OCI-M2 (cell line): ENCODE data around the gene CDC42BPA.
"Not testable (repeated sequence)": the region's sequence is repeated elsewhere in the genome, so short reads cannot be mapped to it uniquely, and the experiment has no call there.

Experiments used
- DNase-seq: peaks from one replicate; lab custom pipeline; 2025; ENCODE audit not compliant: unreplicated experiment; lab: John Stamatoyannopoulos, UW

Gene CDC42BPA

DNA sequence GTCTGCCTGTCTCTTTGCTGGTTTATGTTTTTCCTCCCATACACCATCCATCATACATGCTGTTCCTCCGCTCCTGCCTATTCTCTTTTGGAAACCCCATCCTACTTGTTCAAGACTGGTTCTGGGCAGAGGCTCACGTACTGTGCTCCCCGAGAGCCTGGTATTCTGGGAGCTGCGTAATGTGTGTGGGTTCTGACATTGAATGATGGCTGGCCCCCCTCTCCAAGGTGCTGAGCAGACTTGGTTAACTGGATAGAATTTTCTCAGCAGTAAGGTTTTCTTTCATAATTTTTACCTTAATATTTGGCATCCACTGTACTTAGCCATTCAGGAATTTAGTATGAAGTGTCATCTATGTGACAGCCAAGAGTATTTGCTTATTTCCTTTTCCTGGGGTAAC lies 351.6 kb downstream of the CDC42BPA start:
- no peak for DNase-seq

DNA sequence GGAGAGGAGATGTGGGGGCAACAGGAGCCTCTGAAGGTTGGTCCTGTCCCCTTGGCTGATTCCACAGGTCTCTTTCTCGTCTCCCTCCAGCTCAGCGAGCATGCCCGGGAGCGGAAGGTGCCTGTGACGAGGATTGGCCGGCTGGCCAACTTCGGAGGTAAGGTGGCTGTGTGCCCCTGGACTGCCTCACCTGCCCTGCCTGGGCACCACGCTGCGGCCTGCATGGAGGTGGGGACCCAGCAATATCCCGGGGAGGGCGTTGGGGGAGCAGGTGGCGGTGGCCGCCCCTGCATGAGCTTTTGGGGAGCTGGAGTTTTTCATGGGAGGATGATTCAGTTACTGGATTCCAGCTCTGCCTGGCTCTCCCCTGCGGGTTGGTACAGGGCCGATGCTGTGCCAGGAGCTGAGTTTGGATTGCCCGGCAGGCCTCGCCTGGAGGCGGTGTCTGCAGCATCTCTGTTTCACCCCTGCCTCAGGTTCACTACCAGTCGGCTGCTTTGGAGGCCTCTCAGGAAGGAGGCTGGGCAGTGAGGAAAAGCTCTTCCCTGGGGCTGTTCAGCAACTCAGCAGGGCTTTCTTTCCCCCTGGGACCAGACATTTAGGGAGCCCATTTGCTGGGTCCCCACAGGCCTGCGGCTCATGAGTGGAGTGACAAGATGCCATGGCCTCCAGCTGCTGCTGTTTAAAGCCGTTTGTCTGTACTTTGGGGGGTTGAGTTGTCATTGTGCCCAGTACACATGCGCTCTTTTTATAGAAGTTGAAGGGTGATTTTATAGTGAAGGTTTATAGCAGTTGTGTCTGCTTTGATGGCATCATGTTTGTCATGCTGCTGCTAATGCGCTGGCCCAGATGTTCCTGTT lies 352.5 kb downstream of the CDC42BPA start:
- DNase-seq, result no peak

DNA sequence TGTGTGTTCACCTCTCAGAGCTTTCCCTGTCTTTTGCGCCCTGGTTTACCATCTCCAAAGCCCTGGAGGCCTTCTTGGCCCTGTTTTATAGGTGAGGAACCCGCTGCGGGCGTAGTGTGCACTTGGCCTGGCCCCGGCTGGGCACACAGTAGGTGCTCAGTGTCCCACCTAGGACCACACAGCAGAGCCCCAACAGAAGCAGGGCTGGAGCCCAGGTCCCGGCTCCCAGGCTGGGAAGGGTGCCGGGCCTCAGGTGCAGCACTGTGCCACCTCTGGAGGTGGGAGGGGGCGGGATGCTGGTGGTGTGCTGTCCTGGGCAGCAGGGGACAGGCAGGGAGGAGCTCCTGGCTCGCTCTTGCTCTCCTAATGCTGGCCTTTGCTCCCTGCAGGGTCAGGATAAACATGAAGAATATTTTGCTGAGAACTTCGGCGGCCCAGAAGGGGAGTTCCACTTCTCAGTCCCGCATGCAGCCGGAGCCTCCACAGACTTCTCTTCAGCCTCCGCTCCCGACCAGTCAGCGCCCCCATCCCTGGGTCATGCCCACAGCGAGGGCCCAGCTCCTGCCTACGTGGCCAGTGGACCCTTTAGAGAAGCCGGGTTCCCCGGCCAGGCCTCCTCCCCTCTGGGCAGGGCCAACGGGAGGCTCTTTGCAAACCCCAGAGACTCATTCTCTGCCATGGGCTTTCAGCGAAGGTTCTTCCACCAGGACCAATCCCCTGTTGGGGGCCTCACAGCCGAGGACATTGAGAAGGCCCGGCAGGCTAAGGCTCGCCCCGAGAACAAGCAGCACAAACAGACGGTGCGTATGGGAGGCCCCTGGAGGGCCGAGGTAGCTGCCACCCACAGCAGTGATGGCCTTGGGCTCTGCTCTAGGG lies 353.4 kb downstream of the CDC42BPA start:
- DNase-seq, result no peak

DNA sequence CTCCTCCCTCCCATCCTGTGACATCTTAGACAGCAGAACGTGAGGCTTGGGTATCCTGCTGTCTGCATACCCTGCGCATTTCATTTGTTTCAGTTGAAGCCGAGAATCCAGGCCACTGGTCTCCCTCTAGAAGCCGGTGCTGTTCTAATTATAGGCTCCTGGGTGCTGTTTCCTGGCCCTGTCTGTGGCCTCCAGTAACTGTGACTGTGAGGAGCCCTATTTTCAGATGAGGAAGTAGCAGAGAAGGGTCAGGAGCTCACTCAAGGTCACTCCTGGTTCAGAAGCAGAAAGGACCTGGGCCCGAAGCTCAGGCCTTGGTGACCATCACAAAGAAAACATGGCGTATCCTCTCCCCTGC lies 354.2 kb downstream of the CDC42BPA start:
- DNase-seq, result no peak

DNA sequence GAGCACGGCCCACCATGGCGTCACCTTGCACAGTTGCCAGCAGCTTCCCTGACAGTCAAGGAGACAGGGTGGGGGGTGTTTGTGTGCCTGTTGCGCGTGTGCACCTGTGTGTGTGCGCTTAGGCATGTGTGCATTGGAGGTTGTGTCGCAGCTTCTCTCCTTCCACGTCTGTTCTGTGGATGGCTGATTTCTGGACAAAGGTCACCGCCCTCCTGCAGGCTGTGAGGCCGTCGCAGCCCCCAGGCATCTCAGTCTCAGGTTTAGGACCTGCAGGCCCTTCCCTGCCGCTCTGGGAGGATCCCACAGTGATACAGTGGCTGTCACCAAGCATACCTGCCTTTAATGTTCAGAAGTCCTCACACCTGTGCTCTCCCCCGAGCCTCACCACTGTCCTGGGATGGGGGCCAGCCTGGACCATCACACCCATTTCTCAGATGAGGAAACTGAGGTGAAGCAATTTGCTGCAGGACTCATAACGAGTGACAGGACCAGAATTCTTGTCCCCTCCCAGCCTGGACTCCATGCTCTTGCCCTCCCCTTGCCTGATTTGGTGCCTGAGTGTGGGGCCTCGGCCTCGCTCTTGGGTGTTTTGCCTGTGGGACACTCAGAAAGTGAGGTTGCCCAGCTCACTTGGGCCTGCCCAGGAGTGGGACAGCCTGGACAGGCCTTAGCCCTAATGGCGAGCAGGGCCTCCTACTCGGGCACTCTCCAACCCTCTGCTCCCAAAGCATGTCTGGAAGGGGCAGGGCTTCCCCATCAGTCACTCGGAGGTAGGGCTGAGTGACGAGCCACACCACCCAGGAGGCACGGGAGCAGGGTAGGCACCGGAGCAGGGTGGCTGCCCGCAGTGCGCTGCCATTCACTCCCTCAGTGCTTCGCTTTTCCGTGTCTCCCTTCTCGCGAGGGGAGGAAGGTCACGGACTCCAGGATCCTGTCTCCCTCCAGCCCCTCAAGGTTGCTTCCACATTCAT lies 355.6 kb downstream of the CDC42BPA start:
- DNase-seq, result no peak

DNA sequence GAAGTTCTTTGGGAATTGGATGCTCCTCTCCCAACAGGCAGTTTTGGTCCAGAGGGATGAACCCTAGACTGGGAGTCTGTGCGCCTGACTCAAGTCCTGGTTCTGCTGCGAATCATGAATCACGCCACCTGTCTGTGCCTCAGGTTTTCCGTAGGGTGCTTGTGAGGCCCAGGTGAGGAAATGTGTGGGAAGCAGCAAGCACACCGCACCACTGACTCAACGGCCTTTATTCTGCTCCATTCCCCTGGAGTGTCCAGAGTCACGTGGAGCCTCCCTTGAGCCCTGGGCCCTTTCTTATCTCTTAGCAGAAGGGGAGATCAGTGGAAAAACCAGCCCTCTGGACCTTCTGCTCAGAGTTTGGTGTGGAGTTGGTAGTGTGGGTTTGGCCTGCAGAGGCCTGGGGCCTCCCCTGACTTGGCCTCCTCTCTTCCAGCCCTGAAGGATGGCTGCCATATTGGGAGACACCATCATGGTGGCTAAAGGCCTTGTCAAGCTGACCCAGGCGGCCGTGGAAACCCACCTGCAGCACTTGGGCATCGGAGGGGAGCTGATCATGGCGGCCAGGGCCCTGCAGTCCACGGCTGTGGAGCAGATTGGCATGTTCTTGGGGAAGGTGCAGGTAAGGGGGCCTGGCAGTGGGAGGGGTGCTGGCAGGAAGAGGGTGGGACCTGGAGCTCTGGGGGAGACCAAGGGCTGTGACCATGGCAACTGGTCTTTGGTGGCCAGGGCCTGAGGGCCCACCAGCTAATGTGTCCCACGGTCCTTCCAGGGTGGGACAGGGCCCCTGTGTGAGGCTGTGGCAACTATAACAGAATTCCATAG lies 357.1 kb downstream of the CDC42BPA start:
- DNase-seq, result no peak

DNA sequence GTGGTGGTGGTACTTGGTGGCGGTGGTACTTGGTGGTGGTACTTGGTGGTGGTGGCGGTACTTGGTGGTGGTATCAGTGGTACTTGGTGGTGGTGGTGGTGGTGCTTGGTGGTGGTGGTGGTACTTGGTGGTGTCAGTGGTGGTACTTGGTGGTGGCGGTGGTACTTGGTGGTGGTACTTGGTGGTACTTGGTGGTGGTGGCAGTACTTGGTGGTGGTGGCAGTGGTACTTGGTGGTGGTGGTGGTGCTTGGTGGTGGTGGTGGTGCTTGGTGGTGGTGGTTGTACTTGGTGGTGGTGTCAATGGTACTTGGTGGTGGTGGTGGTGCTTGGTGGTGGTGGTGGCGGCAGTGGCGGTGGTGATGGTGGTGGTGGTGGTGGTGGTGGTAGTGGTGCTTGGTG lies 358.0 kb downstream of the CDC42BPA start:
- DNase-seq, result no peak

DNA sequence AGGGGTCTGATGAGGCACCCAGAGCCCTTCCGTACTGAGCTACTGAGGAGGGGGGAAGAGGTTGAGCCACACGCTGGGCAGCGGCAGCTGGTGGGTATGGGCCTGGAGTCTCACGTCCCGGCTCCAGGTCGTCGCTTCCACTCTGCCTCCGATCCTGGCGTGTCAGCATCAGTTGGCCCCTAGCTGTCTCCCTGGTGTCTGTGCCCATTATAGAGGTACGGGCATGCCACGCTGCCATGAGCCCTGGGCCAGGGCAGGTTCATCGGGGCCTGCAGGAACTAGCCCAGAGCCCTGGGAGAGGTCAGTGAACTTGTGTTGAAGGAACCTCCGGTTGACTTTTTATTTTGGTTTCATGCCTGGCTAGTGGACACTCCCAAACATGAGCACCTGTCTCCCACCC lies 360.0 kb downstream of the CDC42BPA start:
- no peak for DNase-seq

DNA sequence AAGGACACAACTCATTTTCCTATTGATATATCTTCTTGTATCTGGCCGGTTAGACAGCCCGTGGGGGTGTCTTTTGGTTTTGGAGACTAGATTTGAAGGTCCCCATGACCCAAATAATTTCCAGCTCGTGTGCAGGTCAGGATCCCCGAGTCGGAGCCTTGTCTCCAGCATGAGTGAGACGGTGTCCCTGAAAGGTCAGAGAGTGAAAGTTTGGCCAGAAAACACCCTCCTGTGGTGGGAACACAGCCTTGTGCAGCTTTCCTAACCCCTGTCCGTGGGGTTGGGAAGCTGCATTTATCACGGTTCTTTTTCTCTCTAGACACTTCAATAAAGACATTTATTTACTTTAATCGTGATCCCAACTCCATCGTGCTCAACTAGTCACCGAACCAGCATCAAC lies 360.6 kb downstream of the CDC42BPA start:
- DNase-seq, result no peak

DNA sequence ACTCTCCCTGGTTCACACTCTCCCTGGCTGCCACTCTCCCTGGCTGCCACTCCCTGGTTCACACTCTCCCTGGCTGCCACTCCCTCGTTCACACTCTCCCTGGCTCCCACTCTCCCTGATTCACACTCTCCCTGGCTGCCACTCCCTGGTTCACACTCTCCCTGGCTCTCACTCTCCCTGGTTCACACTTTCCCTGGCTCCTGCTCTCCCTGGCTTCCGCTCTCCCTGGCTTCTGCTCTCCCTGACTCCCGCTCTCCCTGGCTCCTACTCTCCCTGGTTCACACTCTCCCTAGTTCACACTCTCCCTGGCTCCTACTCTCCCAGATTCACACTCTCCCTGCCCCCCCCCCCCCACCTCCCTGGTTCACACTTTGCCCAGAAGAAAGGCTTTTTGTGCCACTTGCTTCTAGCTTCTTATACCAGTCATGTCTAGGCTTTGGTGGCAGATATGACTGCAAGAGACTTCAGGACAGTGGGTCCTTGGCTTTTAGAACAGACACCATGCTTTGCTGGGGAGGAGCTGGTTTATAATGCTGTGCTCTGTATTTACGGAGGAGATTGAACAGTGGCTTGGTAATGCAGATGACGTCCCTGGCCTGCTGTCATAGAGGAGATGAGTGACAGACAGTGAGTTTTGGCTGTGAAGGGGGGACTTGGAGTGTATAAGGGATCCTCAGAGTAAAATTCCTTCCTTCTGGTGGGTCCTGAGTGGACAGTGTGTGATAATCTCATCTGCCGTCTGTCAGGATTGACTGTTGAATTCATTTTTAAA lies 361.2 kb downstream of the CDC42BPA start:
- no peak for DNase-seq

DNA sequence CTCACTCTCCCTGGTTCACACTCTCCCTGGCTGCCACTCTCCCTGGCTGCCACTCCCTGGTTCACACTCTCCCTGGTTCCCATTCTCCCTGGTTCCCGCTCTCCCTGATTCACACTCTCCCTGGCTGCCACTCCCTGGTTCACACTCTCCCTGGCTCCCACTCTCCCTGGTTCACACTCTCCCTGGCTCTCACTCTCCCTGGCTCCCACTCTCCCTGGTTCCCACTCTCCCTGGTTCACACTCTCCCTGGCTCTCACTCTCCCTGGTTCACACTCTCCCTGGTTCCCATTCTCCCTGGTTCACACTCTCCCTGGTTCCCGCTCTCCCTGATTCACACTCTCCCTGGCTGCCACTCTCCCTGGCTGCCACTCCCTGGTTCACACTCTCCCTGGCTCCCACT lies 362.4 kb downstream of the CDC42BPA start:
- DNase-seq, result not testable (repeated sequence)

DNA sequence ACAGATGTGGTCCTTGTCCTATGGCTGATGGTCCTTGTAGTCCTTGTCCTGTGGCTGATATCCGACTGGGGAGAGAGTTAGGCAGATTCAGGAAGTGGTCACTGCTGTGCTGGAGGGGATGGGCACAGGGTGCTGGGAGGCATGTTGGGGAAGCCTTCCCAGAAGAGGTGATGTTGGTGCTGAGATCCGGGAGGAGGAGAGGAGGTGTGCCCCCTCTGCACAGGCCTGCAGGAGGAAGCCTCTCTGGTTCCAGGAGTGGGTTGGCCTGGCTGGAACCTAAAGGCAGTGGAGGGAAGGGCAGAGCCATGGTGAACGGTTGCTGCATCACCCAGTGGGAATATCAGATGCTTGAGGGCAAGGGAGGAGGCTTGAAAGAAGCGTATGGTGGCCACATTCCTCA lies 363.5 kb downstream of the CDC42BPA start:
- DNase-seq, result no peak

DNA sequence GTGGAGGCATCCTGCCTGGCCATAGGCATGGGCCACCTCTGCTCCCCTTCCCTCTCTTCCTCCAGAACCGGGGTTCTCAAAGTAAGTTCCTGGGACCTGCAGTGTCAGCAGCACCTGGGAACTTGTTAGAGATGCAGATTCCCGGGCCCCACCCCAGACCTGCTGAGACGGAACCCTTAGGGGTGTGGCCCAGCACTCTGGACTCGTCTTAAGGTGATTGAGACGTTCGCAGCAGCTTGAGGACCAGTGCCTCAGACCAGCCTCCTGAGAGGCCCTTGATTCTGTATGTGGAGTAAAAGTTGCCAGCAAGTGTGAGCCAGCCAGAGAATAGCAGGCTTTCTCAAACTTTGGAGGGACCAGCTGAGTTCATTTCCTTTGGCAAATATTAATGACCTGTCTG lies 364.0 kb downstream of the CDC42BPA start:
- no peak for DNase-seq

DNA sequence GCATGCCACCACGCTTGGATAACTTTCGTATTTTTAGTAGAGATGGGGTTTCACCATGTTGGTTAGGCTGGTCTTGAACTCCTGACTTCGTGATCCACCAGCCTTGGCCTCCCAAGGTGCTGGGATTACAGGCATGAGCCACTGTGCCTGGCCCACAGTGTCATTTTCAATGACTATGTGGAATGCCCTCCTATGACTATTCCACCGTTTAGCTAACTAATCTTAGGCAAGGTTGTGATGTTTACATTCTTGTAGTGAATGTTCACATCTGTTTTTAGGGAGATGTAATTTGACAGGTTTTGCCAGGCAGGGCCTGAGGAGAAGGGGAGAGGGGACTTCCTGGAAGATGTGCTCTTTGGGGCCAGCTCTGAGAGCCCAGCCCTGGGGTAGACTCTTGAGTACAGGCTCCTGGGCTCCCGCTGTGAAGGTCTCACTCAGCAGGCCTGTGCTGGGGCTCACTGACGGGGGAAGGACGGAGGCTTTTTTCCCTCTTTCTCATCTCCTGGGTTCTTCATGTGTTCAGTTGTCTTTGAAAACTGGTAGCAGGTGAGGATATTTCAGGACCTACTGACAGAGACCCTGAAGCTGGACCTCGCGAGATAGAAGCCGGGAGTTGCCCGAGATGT lies 365.0 kb downstream of the CDC42BPA start:
- no peak for DNase-seq

DNA sequence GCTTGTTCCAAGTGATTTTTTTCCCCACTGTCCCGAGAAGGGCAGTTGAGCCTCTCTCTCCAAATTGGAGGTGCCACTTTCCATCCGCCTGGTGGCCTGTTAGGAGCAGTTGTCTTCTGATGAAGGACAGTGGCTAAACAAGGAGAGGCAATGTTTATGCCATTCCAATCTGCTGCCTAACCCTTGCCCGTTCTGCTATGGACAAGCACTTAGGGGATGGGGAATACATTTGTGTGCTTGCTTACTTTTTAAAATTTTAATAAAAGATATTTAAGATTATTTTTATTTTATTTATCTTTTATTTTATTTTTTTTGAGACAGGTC lies 366.2 kb downstream of the CDC42BPA start:
- no peak for DNase-seq

DNA sequence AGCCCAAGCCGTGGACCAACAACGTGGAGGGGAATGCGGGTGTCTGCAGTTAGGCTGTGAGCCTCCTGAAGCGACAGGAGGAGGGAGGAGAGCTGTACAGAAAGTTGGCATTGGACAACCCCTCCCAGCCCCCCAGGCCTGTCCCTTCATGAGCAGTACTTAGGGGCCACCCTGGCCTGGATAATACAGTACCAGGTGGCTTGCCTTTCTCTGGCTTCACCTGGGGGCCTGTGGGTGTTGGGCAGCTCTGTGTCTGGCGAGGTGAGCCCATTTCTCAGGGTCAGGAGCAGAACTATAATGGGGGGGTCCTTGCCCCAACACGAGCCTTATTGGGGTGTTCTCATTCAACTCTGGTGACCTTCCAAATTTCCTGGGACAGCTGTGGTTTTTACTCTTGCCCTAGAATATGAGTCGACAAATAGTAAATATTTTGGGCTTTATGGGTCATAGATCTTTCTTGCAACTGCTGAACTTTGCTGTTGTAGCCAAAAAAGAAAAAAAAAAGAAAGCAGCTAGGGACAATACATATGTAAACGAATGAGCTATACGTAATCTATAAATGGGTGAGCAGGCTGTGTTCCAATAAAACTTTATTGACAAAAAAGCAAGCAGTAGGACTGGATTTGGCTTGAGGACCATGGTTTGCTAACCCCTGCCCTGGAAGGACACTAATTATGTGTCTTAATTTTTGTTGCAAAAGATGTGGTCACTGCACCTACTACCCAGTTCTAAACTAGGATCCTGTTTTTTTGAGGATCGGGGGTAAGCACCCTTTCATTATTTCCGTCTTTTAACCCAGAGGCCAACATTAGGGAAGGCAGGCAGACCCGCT lies 366.8 kb downstream of the CDC42BPA start:
- no peak for DNase-seq

DNA sequence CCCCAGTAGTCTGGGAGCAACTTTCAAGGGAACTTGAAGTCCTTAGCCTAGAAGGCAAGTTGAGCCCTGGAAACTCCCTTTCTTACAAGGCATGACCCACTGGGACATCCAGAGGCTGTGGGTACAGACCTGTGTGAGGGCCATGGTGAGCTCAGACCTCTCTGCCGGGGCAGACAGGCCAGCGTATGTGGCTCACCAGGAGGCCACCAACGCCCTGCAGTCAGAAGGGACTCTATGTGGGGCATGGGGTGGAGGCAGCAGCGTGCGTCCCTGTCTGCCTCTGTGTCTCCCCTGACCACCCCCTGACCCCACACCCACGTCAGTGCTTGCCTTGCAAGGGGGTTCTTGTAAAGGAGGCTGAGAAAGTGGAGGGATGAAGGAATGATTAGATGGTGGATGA lies 367.4 kb downstream of the CDC42BPA start:
- DNase-seq, result no peak

DNA sequence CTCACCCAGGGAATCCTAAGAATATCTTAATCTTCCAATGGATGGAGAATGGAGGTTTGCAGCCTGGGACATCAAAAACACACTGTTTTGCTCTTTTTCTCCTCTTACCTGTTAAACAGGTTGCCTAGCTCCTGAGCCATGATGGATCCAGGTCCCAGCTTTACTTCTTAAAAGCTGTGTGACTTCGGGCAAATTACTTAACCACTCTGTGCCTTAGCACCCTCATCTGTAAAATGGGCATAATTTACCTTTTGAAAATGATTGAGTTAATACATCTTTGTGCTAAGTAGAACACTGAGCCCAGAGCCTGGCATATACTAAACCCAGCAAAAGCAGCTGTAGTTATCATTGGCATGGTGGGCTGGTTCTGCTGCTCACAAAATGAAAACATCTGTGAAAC lies 368.0 kb downstream of the CDC42BPA start:
- no peak for DNase-seq
